HL-60 (cell line): ENCODE data around the gene MAPRE3.

Experiments
- CTCF ChIP-seq: IDR thresholded peaks from one replicate; pipeline ENCODE4 v1.5.1; 2011; ENCODE audit warnings: low read length, control low read depth, inconsistent platforms; ENCODE audit not compliant: insufficient read depth
- REST ChIP-seq: IDR thresholded peaks from 2 replicates; pipeline ENCODE4 v1.6.1; 2012; ENCODE audit warnings: low read depth; ENCODE audit not compliant: insufficient replicate concordance
- SPI1 ChIP-seq: IDR thresholded peaks from 2 replicates; pipeline ENCODE4 v1.6.1; 2012; ENCODE audit warnings: low read depth, mild to moderate bottlenecking, borderline replicate concordance

- TF ChIP-seq CTCF (no peak), SPI1 (no peak), REST (no peak)
These were observed 99.0 kb downstream of the MAPRE3 start for GRCh38 chr2:27069436-27069835.
